HFFc6 (cell line): ENCODE data around the gene SARDH. TPM values are rescaled to one million over a fixed set of nuclear protein-coding genes. Genes with fewer than 3 reads are reported as not detected.
"Not testable (repeated sequence)": the region's sequence is repeated elsewhere in the genome, so short reads cannot be mapped to it uniquely, and the experiment has no call there.

Source experiments
- DNase-seq: peaks from one replicate; pipeline ENCODE4 v3.0.0-alpha.2; 2018
- H3K27ac Mint-ChIP-seq: 2 replicates; pipeline ENCODE4 v1.8.0; 2020; ENCODE audit warnings: mild to moderate bottlenecking, mixed read lengths
- H3K27me3 Mint-ChIP-seq: 2 replicates; pipeline ENCODE4 v1.8.0; 2021; ENCODE audit warnings: mild to moderate bottlenecking, moderate library complexity, mixed read lengths; ENCODE audit not compliant: insufficient read depth
- H3K36me3 Mint-ChIP-seq: 2 replicates; pipeline ENCODE4 v1.8.0; 2021; ENCODE audit warnings: low read depth, mixed read lengths
- H3K4me1 Mint-ChIP-seq: 2 replicates; pipeline ENCODE4 v1.8.0; 2020; ENCODE audit warnings: low read depth, mixed read lengths
- H3K4me3 Mint-ChIP-seq: 2 replicates; pipeline ENCODE4 v1.8.0; 2020; ENCODE audit warnings: mild to moderate bottlenecking, moderate library complexity, mixed read lengths
- H3K9me3 Mint-ChIP-seq: 2 replicates; pipeline ENCODE4 v1.8.0; 2020; ENCODE audit warnings: mild to moderate bottlenecking, mixed read lengths
- total RNA-seq, 6 experiments: library from RNA; stranded (reverse); fragmentation: NEBNext Ultra II Directional; extraction: Animal tissue kit (Norgen Biotek cat#: 25700); gene quantifications; 2 replicates in 1 of 6; 3 replicates in 5 of 6; pipeline ENCODE4 v1.2.3, GENCODE V29; 2021
- TF ChIP-seq, protein P1 (sequence below): fragments of 200-600 bp; sonication (generic); IDR thresholded peaks from 2 replicates; pipeline ENCODE4 v1.5.0; 2021; ENCODE audit warnings: antibody characterized with exemption, mild to moderate bottlenecking

The SARDH gene
- total RNA-seq, 6 experiments from 2014 or later: 0.24 to 5.1 (median 4.1) TPM

DNA sequence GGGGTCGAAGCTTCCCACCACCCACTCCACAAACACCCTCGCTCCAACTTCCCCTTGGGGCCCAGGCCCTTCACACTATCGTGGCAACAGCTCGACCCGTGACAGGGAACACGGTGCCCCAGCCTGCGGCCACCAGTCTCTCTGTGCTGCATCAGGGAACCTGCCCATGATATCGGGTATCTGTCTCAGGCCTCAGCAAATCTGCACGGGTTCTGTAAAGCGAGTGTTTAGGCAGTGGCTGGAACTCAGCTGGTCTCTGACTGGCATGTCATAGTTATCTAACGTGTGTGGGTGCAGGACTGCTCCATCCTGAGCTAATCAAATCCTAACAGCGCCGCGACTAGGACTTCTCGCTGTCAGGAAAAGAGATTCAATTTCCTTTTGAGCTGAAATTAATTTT is 59.1 kb downstream of the SARDH start:
- Mint-ChIP-seq H3K4me1 (peaks cover 8% of the 10 kb centered on the region), H3K4me3 (no peak overlapping the region), H3K9me3 (no peaks in the 10 kb centered on the region), H3K27me3 (peaks cover 25% of the 10 kb centered on the region), H3K27ac (no peak overlapping the region), H3K36me3 (no peaks in the 10 kb centered on the region)
- DNase-seq: no peak
- TF ChIP-seq, protein P1, sequence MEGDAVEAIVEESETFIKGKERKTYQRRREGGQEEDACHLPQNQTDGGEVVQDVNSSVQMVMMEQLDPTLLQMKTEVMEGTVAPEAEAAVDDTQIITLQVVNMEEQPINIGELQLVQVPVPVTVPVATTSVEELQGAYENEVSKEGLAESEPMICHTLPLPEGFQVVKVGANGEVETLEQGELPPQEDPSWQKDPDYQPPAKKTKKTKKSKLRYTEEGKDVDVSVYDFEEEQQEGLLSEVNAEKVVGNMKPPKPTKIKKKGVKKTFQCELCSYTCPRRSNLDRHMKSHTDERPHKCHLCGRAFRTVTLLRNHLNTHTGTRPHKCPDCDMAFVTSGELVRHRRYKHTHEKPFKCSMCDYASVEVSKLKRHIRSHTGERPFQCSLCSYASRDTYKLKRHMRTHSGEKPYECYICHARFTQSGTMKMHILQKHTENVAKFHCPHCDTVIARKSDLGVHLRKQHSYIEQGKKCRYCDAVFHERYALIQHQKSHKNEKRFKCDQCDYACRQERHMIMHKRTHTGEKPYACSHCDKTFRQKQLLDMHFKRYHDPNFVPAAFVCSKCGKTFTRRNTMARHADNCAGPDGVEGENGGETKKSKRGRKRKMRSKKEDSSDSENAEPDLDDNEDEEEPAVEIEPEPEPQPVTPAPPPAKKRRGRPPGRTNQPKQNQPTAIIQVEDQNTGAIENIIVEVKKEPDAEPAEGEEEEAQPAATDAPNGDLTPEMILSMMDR: no peak

GRCh38 chr9:133677126-133678010 is 60.8 kb downstream of the SARDH start:
- no peaks in the 10 kb centered on the region for H3K9me3 Mint-ChIP-seq
- H3K27me3 Mint-ChIP-seq: peaks cover 25% of the 10 kb centered on the region
- no peak overlapping the region for H3K4me3 Mint-ChIP-seq
- TF ChIP-seq, protein P1: no peak
- no peaks in the 10 kb centered on the region for H3K36me3 Mint-ChIP-seq
- no peak overlapping the region for H3K27ac Mint-ChIP-seq
- no peaks in the 10 kb centered on the region for H3K4me1 Mint-ChIP-seq
- no peak for DNase-seq

DNA sequence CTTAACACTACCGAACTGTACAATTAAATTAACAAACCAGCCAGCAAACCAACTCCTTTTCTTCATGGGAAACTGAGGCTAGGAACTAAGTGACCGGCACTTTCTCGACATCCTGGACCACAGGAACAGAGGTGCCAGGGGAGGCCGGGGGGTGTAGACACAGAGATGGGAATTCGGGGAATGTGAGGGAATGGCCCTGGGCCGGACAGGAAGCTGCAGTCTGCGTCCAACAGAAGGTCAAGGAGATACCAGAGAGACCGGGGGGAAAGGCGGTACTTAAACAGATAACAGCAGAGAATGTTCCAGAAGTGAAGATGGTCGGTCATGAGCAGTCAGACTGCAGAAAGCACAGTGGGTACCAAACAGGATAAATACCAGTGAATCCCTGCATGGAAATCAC is 61.7 kb downstream of the SARDH start:
- Mint-ChIP-seq H3K9me3 (peaks cover 4% of the 10 kb centered on the region; the same call in 1 of the 2 replicates), H3K27me3 (peaks cover 29% of the 10 kb centered on the region), H3K27ac (no peak overlapping the region), H3K36me3 (no peaks in the 10 kb centered on the region), H3K4me1 (no peaks in the 10 kb centered on the region), H3K4me3 (no peak overlapping the region)
- TF ChIP-seq, protein P1: no peak
- DNase-seq: no peak

- not testable (repeated sequence) for H3K36me3 Mint-ChIP-seq
- H3K27me3 Mint-ChIP-seq: peaks cover 32% of the 10 kb centered on the region
These were observed 62.4 kb downstream of the SARDH start for GRCh38 chr9:133675796-133676195.

DNA sequence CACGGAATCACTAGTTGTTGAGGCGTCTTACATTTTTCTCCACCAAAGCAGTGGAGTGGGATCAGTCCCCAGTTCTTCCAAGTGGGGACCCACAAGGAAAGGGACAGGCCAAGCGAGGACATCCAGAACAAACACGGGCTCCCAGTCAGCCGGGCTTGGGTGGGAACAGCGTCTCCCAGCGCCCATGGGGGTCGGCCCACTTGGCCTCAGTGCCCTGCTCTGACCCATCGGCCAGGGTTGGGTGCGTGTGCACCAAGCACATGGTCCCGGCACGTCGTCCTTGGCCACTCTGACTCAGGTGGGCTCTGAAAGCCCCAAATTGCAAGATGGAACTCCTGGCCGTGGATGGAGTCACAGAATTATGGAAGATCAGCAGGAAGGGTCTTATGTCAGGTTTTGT is 64.1 kb downstream of the SARDH start:
- Mint-ChIP-seq H3K27me3 (peaks cover 34% of the 10 kb centered on the region), H3K9me3 (peaks cover 4% of the 10 kb centered on the region; the same call in 1 of the 2 replicates), H3K27ac (no peak overlapping the region), H3K4me3 (no peak overlapping the region), H3K36me3 (no peaks in the 10 kb centered on the region), H3K4me1 (no peaks in the 10 kb centered on the region)
- DNase-seq: no peak
- TF ChIP-seq, protein P1: no peak

More at GRCh38 chr9:133675796-133676195, 62.4 kb downstream of the SARDH start:
- H3K4me3 Mint-ChIP-seq, H3K27ac Mint-ChIP-seq, H3K4me1 Mint-ChIP-seq, H3K9me3 Mint-ChIP-seq, DNase-seq: not testable (repeated sequence)

DNA sequence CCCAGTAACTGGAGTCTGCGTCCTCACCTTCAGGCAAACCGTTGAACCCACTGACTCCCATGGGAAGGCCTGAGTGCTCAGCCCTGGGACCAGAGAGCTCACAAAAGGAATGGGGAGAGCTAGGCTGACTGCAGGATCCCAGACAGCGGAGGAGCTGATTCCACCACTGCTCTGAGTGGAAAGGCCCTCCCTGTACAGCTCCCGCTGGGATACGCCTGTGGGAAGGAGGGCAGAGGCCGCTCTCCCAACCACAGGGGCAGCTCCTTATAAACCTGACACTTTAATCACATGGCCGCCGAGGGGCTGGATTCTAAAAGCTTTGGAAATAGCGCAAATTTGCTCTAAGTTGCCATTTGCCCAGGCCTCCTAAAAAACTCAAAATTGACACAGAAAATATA is 64.9 kb downstream of the SARDH start:
- DNase-seq: no peak
- no peak overlapping the region for H3K4me3 Mint-ChIP-seq
- TF ChIP-seq, protein P1: no peak
- peaks cover 29% of the 10 kb centered on the region for H3K27me3 Mint-ChIP-seq
- no peaks in the 10 kb centered on the region for H3K4me1 Mint-ChIP-seq
- H3K27ac Mint-ChIP-seq: no peak overlapping the region
- peaks cover 4% of the 10 kb centered on the region; the same call in 1 of the 2 replicates for H3K9me3 Mint-ChIP-seq
- no peaks in the 10 kb centered on the region for H3K36me3 Mint-ChIP-seq
